ENCODE measurements around the gene MLN.

MLN gene

DNA sequence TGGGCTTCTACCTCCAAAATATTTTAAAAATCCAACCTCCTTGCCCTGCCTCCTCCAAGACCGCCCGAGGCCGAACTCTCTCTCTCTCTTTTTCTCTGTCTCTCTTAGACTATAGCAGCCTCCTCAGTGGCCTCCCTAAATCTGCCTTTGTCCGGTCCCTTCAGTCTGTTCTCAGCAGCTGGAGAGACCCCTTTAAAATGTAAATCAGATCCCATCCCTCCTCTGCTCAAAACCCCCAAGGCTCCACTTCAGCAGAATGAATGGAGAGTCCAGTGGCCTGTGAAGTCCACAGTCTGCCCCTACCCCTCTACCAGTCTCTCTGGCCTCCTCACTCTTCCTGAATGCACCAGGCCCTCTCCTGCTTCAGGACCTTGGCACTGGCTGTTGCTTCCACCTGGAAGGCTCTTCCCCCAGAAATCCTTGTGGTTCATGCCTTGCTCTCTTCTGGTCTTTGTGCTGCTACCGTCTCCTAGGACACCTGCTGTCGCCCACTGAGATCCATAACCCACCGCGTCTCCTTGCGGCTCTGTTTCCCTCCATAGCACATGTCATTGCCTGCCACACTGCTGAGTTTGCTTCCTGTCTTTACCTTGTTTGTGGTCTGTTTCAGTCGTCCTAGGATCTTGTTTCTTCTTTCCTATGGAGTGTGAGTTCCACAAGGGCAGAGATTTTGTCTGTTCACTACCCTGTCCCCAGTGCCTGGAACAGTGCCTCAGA is 6.0 kb downstream of the MLN start:
- no peak for DNase-seq (ENCODE audit: low read depth)
- H3K4me3 ChIP-seq (ENCODE audit: low read length) = no peak overlapping the region
- TF ChIP-seq CTCF (IDR thresholded peaks at IDR 0.05; ENCODE audit: insufficient read depth, low read depth, low read length, missing control alignments) = no peak

GRCh38 chr6:33794910-33795623 is 8.7 kb downstream of the MLN start:
- no peak for DNase-seq (ENCODE audit: low read depth)
- no peak for TF ChIP-seq CTCF (IDR thresholded peaks at IDR 0.05; ENCODE audit: insufficient read depth, low read depth, low read length, missing control alignments)
- H3K4me3 ChIP-seq (ENCODE audit: low read length) = no peak overlapping the region

DNA sequence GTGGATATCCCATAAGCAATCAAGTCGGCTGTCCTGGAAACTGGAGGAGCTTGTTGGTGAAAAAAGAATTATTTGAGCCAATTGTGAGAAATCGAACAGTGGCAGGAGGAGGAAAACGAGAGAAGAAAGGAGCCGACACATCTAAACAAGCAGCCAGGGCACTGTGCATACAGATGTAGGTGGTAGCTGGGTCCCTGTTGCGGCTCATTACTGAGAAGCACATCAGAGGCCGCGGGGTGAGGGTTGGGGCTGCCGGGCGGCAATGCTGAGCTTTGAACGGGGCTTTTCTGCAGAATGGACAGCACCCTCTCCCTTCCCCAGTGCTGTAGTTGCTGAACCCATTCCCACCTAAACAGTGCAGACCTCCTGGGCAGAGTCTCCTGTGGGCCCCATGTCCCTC is 10.8 kb downstream of the MLN start:
- DNase-seq (ENCODE audit: low read depth) = no peak
- no peak overlapping the region for H3K4me3 ChIP-seq (ENCODE audit: low read length)
- no peak for TF ChIP-seq CTCF (IDR thresholded peaks at IDR 0.05; ENCODE audit: insufficient read depth, low read depth, low read length, missing control alignments)

DNA sequence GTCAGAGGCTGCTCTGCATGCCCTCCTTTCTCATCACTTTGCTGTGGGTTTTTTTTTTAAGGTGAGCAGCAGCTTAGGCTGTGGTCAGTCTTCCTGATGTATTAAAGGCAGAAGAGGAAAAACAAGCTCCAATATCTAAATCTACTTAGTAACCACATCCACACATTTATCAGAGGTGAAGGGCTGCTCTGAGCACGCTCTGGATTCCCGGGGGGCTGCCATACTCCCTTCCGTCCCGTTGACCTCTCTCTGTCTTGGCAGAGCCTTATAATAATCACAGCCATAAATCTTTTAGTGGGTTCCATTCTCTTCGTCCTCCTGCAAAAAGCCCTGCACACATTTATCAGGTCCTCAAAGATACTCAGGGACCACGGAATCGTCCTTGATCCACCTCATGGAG is 12.2 kb downstream of the MLN start:
- no peak for TF ChIP-seq CTCF (IDR thresholded peaks at IDR 0.05; ENCODE audit: insufficient read depth, low read depth, low read length, missing control alignments)
- no peak overlapping the region for H3K4me3 ChIP-seq (ENCODE audit: low read length)
- no peak for DNase-seq (ENCODE audit: low read depth)

GRCh38 chr6:33790910-33791309 is 12.9 kb downstream of the MLN start:
- H3K4me3 ChIP-seq (ENCODE audit: low read length) = no peak overlapping the region
- TF ChIP-seq CTCF (IDR thresholded peaks at IDR 0.05; ENCODE audit: insufficient read depth, low read depth, low read length, missing control alignments) = no peak
- no peak for DNase-seq (ENCODE audit: low read depth)

DNA sequence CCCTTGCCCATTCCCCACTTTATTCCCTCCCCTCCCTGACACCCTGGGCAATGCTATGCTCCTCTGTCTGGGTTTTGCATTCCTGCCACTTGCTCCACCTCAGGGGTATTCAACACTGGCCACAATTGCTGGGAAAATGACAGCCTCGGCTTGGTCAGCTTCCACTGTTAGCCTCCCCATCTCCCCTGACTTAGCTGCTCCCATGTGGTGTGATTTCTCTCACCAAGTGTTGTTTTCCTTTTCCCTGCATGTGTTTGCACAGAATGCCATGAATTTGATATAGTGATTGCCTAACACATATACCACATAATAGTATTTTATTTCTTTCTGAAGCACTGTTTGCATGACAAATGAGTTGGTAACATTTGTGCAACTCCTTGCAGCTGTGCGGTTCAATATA is 13.4 kb downstream of the MLN start:
- H3K4me3 ChIP-seq (ENCODE audit: low read length) = no peak overlapping the region
- DNase-seq (ENCODE audit: low read depth) = no peak
- no peak for TF ChIP-seq CTCF (IDR thresholded peaks at IDR 0.05; ENCODE audit: insufficient read depth, low read depth, low read length, missing control alignments)

DNA sequence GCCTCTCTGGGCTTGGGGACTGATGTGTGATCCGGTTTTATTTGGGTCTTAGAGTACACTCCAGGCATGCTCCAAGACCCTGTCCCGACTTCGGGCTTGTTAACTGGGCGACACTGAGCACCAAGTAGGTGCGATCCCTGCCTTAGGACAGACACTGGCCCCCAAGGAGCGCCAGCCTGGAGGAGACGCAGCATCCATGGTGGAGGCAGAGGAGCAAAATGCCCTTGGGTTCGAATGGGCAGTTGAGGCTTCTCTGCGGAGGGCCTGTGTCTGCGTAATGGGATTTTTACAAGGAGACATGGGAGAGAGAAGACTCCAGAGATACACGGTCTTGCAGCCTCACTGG is 14.3 kb downstream of the MLN start:
- TF ChIP-seq CTCF (IDR thresholded peaks at IDR 0.05; ENCODE audit: insufficient read depth, low read depth, low read length, missing control alignments) = no peak
- H3K4me3 ChIP-seq (ENCODE audit: low read length) = peak overlapping the region; percentile 61
- DNase-seq (ENCODE audit: low read depth) = no peak
